ENCODE data around the gene TECPR1.
A peak's percentile ranks its signal among the peaks of the same experiment; 100 is the strongest.

Gene TECPR1

GRCh38 chr7:98167653-98168052 is 84.4 kb downstream of the TECPR1 start:
- no peak overlapping the region for H3K27ac ChIP-seq (replicated peaks)
- no peaks in the 10 kb centered on the region for H3K27me3 ChIP-seq (ENCODE audit: insufficient read depth, poor library complexity, severe bottlenecking)
- no peak overlapping the region for H3K4me3 ChIP-seq (replicated peaks; ENCODE audit: insufficient read depth, low read length)
- TF ChIP-seq POLR2AphosphoS5 (IDR thresholded peaks at IDR 0.05; ENCODE audit: low read depth) (no peak), GABPA (IDR thresholded peaks at IDR 0.05; ENCODE audit: low read depth) (no peak), SPI1 (IDR thresholded peaks at IDR 0.05; ENCODE audit: borderline replicate concordance, low read depth) (no peak)
- no peak for DNase-seq (ENCODE audit: low read depth in 1 of 2, low spot score in 1 of 2)

GRCh38 chr7:98166668-98166970 is 85.4 kb downstream of the TECPR1 start:
- DNase-seq (ENCODE audit: low read depth in 1 of 2, low spot score in 1 of 2): no peak
- no peak for TF ChIP-seq GABPA (IDR thresholded peaks at IDR 0.05; ENCODE audit: low read depth)
- TF ChIP-seq POLR2AphosphoS5 (IDR thresholded peaks at IDR 0.05; ENCODE audit: low read depth): no peak
- no peak for TF ChIP-seq SPI1 (IDR thresholded peaks at IDR 0.05; ENCODE audit: borderline replicate concordance, low read depth)
- TF ChIP-seq REST (IDR thresholded peaks at IDR 0.05; ENCODE audit: insufficient replicate concordance, low read depth): no peak
- no peak for TF ChIP-seq CTCF (IDR thresholded peaks at IDR 0.05; ENCODE audit: insufficient read depth, low read length)
- Histone ChIP-seq H3K27me3 (ENCODE audit: insufficient read depth, poor library complexity, severe bottlenecking) (no peaks in the 10 kb centered on the region), H3K27ac (replicated peaks) (no peak overlapping the region), H3K4me3 (replicated peaks; ENCODE audit: insufficient read depth, low read length) (no peak overlapping the region)

GRCh38 chr7:98165827-98166667 is 86.0 kb downstream of the TECPR1 start:
- TF ChIP-seq SPI1 (IDR thresholded peaks at IDR 0.05; ENCODE audit: borderline replicate concordance, low read depth) (no peak), CTCF (IDR thresholded peaks at IDR 0.05; ENCODE audit: insufficient read depth, low read length) (peak; percentile 25)
- peak in 1 of 2 experiments; percentile 51 for DNase-seq (ENCODE audit: low read depth in 1 of 2, low spot score in 1 of 2)
- no peak overlapping the region for H3K27ac ChIP-seq (replicated peaks)

More at GRCh38 chr7:98165827-98166667, 86.0 kb downstream of the TECPR1 start:
- Histone ChIP-seq H3K4me3 (replicated peaks; ENCODE audit: insufficient read depth, low read length) (no peak overlapping the region), H3K27me3 (ENCODE audit: insufficient read depth, poor library complexity, severe bottlenecking) (no peaks in the 10 kb centered on the region)
